Measurements from ENCODE around the gene FAM237B.

FAM237B gene

GRCh38 chr7:90298145-90299038 lies 22.7 kb downstream of the FAM237B start:
- Histone ChIP-seq H3K4me1 (no peaks in the 10 kb centered on the region), H3K79me2 (no peaks in the 10 kb centered on the region)

DNA sequence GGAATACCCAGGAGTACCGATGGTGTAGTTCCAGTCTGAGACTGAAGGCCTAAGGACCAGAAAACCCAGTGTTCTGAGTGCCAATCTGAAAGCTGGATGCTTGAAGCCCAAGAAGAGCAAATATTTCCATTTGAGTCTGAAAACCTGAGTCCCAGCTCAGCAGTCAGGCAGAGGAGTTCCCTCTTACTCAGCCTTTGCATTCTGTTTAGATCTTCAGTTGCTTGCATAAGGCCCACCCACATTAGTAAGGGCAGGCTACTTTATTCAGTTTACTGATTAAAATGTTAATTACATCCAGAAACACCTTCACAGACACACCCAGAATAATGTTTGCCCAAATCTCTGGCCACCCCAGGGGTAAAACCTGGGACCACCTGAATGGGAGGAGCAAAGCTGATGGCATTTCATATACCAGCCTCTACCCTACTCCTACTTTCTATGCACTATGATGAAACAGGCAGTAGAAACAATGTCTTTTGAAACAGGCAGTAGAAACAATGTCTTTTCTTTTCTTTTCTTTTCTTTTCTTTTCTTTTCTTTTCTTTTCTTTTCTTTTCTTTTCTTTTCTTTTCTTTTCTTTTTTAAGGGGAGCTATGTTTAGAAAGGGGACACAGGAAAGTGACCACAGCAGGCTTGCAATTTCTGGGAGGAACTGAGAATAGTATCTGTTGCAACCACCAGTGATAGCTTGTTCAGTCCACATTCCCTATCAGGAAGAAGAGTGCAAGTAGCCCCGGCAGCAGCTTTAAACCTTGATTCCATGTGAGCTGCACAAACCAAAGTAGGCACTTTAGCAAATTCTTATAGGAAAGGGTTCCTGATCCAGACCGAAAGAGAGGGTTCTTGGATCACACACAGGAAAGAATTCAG lies 30.6 kb downstream of the FAM237B start:
- no peak overlapping the region for H3K4me3 ChIP-seq (ENCODE audit: low read depth, low read length)
- H3K27me3 ChIP-seq (ENCODE audit: control insufficient read depth, insufficient read depth, low read length): no peaks in the 10 kb centered on the region
- no peaks in the 10 kb centered on the region for H3K9me3 ChIP-seq (ENCODE audit: control insufficient read depth, low read length)
- H3K9ac ChIP-seq: no peak overlapping the region
- no peaks in the 10 kb centered on the region for H3K36me3 ChIP-seq (ENCODE audit: control insufficient read depth, insufficient read depth, low read length)
- no peak overlapping the region for H3K4me2 ChIP-seq (ENCODE audit: low read length)
- H3K4me1 ChIP-seq: no peaks in the 10 kb centered on the region
- H3K27ac ChIP-seq: no peak overlapping the region
- TF ChIP-seq CTCF (IDR thresholded peaks at IDR 0.05): no peak
- H3K79me2 ChIP-seq: no peaks in the 10 kb centered on the region
- no peak overlapping the region for H2AFZ ChIP-seq

More at GRCh38 chr7:90298145-90299038, 22.7 kb downstream of the FAM237B start:
- peak; percentile 37 for TF ChIP-seq CTCF (IDR thresholded peaks at IDR 0.05)
- no peak overlapping the region for H3K9ac ChIP-seq
- no peaks in the 10 kb centered on the region for H3K36me3 ChIP-seq (ENCODE audit: control insufficient read depth, insufficient read depth, low read length)
- no peak overlapping the region for H3K4me3 ChIP-seq (ENCODE audit: low read depth, low read length)
- H3K27ac ChIP-seq: no peak overlapping the region
- H3K4me2 ChIP-seq (ENCODE audit: low read length): no peak overlapping the region
- no peak overlapping the region for H2AFZ ChIP-seq
- no peaks in the 10 kb centered on the region for H3K27me3 ChIP-seq (ENCODE audit: control insufficient read depth, insufficient read depth, low read length)
- no peaks in the 10 kb centered on the region for H3K9me3 ChIP-seq (ENCODE audit: control insufficient read depth, low read length)

- Histone ChIP-seq H3K4me2 (ENCODE audit: low read length) (no peak overlapping the region), H3K27me3 (ENCODE audit: control insufficient read depth, insufficient read depth, low read length) (no peaks in the 10 kb centered on the region), H3K79me2 (no peaks in the 10 kb centered on the region), H3K36me3 (ENCODE audit: control insufficient read depth, insufficient read depth, low read length) (no peaks in the 10 kb centered on the region), H3K4me1 (no peaks in the 10 kb centered on the region), H2AFZ (no peak overlapping the region), H3K27ac (no peak overlapping the region), H3K9me3 (ENCODE audit: control insufficient read depth, low read length) (no peaks in the 10 kb centered on the region), H3K9ac (no peak overlapping the region), H3K4me3 (ENCODE audit: low read depth, low read length) (no peak overlapping the region)
- no peak for TF ChIP-seq CTCF (IDR thresholded peaks at IDR 0.05)
Observed at GRCh38 chr7:90288154-90288553, 33.0 kb downstream of the FAM237B start.

DNA sequence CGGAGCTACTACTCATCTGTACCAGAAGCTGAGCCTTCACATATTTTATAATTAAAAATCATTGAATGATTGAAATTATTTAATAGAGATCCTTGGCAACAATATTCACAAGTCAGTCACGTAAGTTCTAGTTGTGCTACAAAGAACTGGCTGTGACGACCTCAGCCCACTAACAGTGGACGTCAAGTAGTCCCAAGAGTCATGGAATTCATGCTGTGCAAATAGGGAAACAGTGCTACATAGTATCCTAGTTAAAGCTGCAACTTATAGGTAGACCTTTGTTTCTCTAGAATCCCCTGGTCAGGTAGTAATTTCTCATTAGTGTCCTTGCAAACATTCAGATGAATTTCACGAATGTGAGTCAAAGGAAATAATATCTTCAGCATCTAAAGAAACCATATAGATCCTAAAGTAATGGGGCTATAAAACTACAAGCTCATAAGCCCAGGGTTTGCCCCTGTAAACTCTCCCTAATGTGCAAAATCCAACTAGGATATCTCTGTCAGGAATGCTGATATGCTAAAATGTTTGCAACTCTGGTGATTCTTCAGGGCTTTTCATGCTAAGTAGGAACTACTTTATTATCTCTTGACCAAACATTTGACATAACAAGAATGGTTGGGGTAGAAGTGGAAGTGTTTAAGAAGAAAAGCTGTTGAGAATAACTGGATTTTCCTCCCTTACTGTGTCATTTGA lies 44.9 kb downstream of the FAM237B start:
- no peak overlapping the region for H3K4me3 ChIP-seq (ENCODE audit: low read depth, low read length)
- no peaks in the 10 kb centered on the region for H3K9me3 ChIP-seq (ENCODE audit: control insufficient read depth, low read length)
- no peaks in the 10 kb centered on the region for H3K4me1 ChIP-seq
- no peak overlapping the region for H3K4me2 ChIP-seq (ENCODE audit: low read length)
- no peak overlapping the region for H3K9ac ChIP-seq
- no peak overlapping the region for H2AFZ ChIP-seq
- no peaks in the 10 kb centered on the region for H3K36me3 ChIP-seq (ENCODE audit: control insufficient read depth, insufficient read depth, low read length)
- H3K79me2 ChIP-seq: no peaks in the 10 kb centered on the region
- no peak for TF ChIP-seq CTCF (IDR thresholded peaks at IDR 0.05)
- no peak overlapping the region for H3K27ac ChIP-seq
- no peaks in the 10 kb centered on the region for H3K27me3 ChIP-seq (ENCODE audit: control insufficient read depth, insufficient read depth, low read length)
